ENCODE measurements around the gene AP1AR.

GRCh38 chr4:112230879-112231778, 458 bp upstream of the AP1AR start:
- TF ChIP-seq CTCF (conservative IDR thresholded peaks at IDR 0.05) (no peak), EZH2 (IDR thresholded peaks at IDR 0.05; ENCODE audit: low read depth) (no peak)

Measured in PC-9 (cell line).